D721Med (cell line): ENCODE measurements around the gene SLC25A21.

Experiments used
- DNase-seq: peaks from one replicate; pipeline ENCODE4 v3.0.0; 2011; ENCODE audit warnings: low spot score; ENCODE audit not compliant: insufficient read length
- FAIRE-seq: peaks from 2 replicates; lab custom pipeline; 2011; peaks lifted over from hg19 to GRCh38; lab: Jason Lieb, UNC
- TF ChIP-seq, protein P1 (sequence below): IDR thresholded peaks from 2 replicates; pipeline ENCODE4 v1.5.1; 2012; ENCODE audit warnings: mild to moderate bottlenecking, control low read depth; ENCODE audit not compliant: insufficient read depth; ENCODE audit errors: missing control alignments

Gene SLC25A21

DNA sequence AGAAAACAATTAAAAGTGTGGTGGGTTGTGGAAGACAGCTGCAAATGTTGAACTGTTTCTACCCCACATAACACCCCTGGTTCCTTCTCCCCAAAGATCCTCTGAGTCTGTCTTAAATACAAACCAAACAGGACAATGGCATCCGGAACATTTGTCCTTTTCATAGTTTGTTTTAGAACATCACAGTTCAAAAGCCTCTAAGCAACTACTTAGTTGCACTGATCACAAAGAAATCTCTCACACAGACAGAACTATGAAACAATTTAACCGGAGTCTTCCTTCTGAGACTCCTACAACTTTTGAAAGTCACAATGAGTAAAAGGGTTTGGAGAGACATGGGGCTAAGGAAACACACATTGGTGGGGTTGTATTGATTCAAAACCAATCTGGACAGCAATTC, 125.6 kb downstream of the SLC25A21 start:
- FAIRE-seq (no peak), DNase-seq (no peak)
- TF ChIP-seq, protein P1, sequence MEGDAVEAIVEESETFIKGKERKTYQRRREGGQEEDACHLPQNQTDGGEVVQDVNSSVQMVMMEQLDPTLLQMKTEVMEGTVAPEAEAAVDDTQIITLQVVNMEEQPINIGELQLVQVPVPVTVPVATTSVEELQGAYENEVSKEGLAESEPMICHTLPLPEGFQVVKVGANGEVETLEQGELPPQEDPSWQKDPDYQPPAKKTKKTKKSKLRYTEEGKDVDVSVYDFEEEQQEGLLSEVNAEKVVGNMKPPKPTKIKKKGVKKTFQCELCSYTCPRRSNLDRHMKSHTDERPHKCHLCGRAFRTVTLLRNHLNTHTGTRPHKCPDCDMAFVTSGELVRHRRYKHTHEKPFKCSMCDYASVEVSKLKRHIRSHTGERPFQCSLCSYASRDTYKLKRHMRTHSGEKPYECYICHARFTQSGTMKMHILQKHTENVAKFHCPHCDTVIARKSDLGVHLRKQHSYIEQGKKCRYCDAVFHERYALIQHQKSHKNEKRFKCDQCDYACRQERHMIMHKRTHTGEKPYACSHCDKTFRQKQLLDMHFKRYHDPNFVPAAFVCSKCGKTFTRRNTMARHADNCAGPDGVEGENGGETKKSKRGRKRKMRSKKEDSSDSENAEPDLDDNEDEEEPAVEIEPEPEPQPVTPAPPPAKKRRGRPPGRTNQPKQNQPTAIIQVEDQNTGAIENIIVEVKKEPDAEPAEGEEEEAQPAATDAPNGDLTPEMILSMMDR = no peak

DNA sequence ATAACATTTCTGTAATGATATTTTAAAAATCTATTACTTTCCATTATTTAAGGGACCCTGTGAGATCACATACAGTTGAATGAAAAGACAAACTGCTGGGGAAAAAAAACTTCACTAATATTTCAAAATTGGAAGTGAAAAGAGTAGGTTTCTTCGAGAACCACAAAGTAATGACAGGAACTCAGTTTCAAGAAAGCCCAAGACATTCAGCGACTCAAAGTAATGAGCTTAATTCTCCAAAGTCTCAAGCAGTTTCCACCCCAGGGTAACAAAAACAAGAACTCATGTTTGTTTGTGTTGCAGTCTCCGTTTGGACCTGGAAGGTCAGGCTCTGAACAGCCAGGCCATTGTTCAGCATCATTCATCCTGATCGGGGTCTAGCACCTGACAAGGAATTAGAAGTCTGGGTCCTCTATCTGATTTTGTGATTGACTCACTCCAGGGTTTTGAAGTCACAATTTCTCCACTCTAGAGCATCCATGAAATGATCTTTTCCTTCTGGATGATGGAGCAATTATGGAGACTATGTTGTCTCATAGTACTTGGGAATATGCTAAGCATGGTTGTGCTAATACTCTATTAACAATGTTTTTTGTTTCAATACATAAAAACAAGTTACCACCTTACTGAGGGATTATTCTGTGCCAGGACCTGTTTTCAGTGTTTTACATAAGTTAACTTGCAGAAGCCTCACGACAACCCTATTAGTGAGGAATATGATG, 126.9 kb downstream of the SLC25A21 start:
- FAIRE-seq = no peak
- TF ChIP-seq, protein P1 = no peak
- no peak for DNase-seq

DNA sequence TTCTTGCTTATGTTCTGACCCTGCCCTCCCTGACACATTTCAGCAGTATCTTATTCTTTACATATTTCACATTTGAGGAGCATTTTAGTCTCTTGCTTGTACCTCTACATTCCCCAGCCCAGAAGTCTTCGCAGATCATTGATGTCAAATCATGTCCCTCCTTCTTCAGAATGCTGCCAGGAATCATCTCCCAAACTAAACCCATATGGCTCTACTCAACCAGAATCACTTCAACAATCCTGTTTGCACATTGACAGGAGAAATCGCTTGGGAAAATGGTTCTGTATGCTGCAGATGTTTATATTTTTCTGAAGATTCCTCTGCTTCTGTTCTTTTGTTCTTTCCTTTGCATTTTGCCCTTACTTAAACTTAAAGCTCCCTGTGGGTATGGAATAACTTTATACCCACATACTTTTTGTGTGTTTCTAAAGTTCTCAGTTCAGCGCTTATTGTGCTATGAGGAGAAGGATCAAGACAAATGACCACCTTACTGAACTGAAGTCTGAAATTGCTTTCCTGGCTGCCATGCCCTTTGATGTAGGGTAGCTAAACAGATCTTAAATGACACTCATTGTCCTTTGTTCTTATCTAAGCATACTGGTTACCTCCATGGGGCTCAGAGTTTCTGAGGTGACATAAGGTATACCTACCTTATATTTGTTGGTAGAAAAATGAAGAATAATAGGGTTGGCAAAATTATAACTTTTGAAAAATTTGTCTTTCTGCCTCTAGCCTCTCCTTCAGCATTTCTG, 134.6 kb downstream of the SLC25A21 start:
- DNase-seq = no peak
- no peak for FAIRE-seq
- TF ChIP-seq, protein P1 = no peak

DNA sequence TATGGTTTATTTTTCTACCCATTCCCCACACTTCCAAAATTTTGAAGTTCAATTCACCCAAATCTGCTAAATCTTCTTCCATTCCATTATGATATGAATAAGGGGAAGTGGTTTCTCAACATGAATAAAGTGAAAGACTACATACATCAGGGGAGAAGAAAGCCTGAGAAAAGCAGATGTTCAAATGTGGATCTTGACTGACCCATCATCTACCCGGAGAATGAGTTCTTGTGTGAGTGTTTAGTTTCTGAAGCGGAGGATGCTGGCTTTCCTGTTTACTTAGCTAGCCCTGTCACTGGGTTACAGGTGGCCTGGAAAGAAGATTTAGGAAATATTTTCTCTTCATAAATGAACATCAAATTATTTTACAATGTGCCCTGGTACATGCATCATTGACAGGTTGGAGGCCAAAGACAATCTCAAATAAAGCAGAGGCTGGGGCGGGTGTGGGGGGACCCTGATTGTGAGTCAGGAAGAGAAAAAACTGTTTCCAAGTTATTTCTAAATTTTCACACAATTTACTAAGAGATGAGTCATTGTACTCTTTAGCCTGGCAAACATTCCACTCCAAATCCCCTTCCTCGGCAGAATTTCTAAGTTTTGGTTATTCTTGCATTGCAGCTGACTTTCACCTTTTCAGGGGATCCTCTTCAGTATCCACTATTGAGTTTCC, 135.6 kb downstream of the SLC25A21 start:
- TF ChIP-seq, protein P1 = no peak
- no peak for FAIRE-seq
- DNase-seq = no peak

DNA sequence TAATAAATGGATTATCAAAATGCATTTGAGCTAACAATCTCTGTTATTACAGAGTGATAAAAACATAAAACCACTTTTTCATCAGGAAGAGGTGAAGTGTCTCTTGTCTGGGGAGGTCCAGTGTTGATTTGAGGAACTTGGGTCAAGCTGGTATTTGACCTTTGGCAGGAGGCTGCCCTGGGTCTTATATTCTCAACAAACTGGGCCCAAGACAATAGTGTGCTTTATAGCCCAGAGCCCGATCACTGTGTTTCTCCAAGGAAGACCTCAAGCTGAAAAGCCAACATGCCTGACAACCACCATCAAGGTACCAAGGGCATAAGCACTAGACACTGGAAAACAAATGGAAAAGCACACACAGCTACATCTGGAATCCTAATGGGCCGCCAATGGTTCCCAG, 137.0 kb downstream of the SLC25A21 start:
- no peak for FAIRE-seq
- TF ChIP-seq, protein P1 = no peak
- DNase-seq = no peak

DNA sequence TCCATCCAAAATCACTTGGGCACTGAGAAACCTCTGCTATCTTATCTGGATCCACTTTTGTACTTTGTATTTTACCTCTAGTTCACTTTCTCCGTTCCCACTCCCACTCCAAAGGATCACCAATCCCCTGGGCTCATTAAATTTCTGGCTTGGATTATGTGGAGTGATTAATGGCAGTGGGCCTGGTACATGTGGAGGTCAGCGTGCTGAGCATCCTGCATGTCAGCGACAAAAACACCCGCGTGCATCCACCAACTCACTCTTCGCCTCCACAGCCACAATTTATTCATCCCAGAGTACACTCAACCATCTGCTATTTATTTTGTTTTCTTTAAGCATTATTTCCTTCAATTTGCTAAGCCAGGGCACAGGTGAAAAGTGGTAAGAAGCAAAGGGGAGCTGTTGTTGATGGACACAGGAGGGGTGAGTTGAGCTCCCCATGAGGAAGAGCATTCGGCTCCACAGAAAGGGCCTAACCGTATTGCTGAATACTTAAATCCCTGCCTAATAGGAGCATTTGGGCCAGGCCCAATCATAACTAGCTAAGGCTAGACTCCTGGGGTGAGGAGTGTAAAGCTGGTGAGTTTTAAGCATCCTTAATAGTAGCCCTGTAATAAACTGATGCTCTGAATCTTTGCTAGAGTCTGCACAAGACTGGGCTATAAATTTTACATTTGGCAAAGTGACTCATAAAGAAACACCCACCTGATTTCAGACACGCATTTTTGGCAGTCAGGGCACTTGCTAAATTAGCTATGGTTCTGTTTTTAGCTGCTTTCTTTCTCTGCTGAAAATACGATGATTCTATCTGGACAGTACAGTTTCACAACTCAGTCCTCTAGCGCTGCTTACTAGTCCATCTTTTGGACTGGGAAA, 137.8 kb downstream of the SLC25A21 start:
- TF ChIP-seq, protein P1 = no peak
- DNase-seq = no peak
- FAIRE-seq = no peak
